MM.1S (cell line): ENCODE measurements around the gene BRIX1.

Experiments
- DNase-seq: peaks from one replicate; pipeline ENCODE4 v3.0.0-alpha.2; 2015
- H2AFZ ChIP-seq: fragments of 300-600 bp; sonication (generic); 2 replicates; pipeline ENCODE4 v1.6.0; 2016; ENCODE audit warnings: antibody characterized with exemption, low read length
- H3F3A ChIP-seq: fragments of 300-600 bp; sonication (generic); 2 replicates; pipeline ENCODE4 v1.6.1; 2016; ENCODE audit warnings: mild to moderate bottlenecking, antibody characterized with exemption, low read length, moderate library complexity, mixed read lengths; ENCODE audit not compliant: insufficient read depth
- H3K27ac ChIP-seq: fragments of 300-600 bp; sonication (generic); 2 replicates; pipeline ENCODE4 v1.5.1; 2016; ENCODE audit warnings: mild to moderate bottlenecking, low read length
- H3K27me3 ChIP-seq: fragments of 300-600 bp; sonication (generic); replicated peaks from 2 replicates; pipeline ENCODE4 v1.6.0; 2016; ENCODE audit warnings: low read length; ENCODE audit not compliant: insufficient read depth
- H3K36me3 ChIP-seq: fragments of 300-600 bp; sonication (generic); replicated peaks from 2 replicates; pipeline ENCODE4 v1.6.1; 2016; ENCODE audit warnings: mild to moderate bottlenecking, low read length, mixed read lengths; ENCODE audit not compliant: insufficient read depth
- H3K4me1 ChIP-seq: fragments of 300-600 bp; sonication (generic); 2 replicates; pipeline ENCODE4 v1.6.1; 2016; ENCODE audit warnings: low read length, mixed read lengths
- H3K4me2 ChIP-seq: fragments of 300-600 bp; sonication (generic); 2 replicates; pipeline ENCODE4 v1.6.0; 2016; ENCODE audit warnings: low read depth, low read length
- H3K4me3 ChIP-seq: fragments of 300-600 bp; sonication (generic); 2 replicates; pipeline ENCODE4 v1.5.1; 2016; ENCODE audit warnings: low read length, mixed read lengths
- H3K79me2 ChIP-seq: fragments of 300-600 bp; sonication (generic); 2 replicates; pipeline ENCODE4 v1.6.1; 2016; ENCODE audit warnings: mixed run types, low read length, mixed read lengths
- H3K9ac ChIP-seq: fragments of 300-600 bp; sonication (generic); 2 replicates; pipeline ENCODE4 v1.6.1; 2016; ENCODE audit warnings: low read length, mixed read lengths
- H3K9me2 ChIP-seq: fragments of 300-600 bp; sonication (generic); replicated peaks from 2 replicates; pipeline ENCODE4 v1.6.1; 2016; ENCODE audit warnings: mild to moderate bottlenecking, low read length, mixed read lengths; ENCODE audit not compliant: insufficient read depth
- H3K9me3 ChIP-seq: fragments of 300-600 bp; sonication (generic); replicated peaks from 2 replicates; pipeline ENCODE4 v1.6.1; 2016; ENCODE audit warnings: mild to moderate bottlenecking, low read length, mixed read lengths; ENCODE audit not compliant: insufficient read depth
- H4K20me1 ChIP-seq: fragments of 300-600 bp; sonication (generic); 2 replicates; pipeline ENCODE4 v1.6.1; 2016; ENCODE audit warnings: mild to moderate bottlenecking, low read length, moderate library complexity, mixed read lengths; ENCODE audit not compliant: insufficient read depth
- CTCF ChIP-seq: fragments of 300-600 bp; sonication (generic); IDR thresholded peaks from 2 replicates; pipeline ENCODE4 v1.5.1; 2016; ENCODE audit warnings: antibody characterized with exemption, low read length, mixed read lengths
- EZH2 ChIP-seq: fragments of 300-600 bp; sonication (generic); optimal IDR thresholded peaks from 2 replicates; pipeline ENCODE3; 2017; ENCODE audit warnings: low read depth, mild to moderate bottlenecking, antibody characterized with exemption, low read length, mixed read lengths
- EZH2phosphoT487 ChIP-seq: fragments of 300-600 bp; sonication (generic); IDR thresholded peaks from 2 replicates; pipeline ENCODE4 v1.6.1; 2018; ENCODE audit warnings: antibody characterized with exemption, low read length

Gene BRIX1

GRCh38 chr5:34895641-34896419 is 19.7 kb upstream of the BRIX1 start:
- TF ChIP-seq EZH2 (no peak), CTCF (no peak), EZH2phosphoT487 (no peak)
- H3K9me3 ChIP-seq = no peaks in the 10 kb centered on the region
- no peaks in the 10 kb centered on the region for H3K27me3 ChIP-seq
- no peaks in the 10 kb centered on the region for H3K36me3 ChIP-seq
- H3K4me3 ChIP-seq = no peak overlapping the region
- H3K27ac ChIP-seq = no peak overlapping the region
- no peak for DNase-seq
- no peaks in the 10 kb centered on the region for H3F3A ChIP-seq
- H3K79me2 ChIP-seq = no peaks in the 10 kb centered on the region
- no peaks in the 10 kb centered on the region for H4K20me1 ChIP-seq
- no peak overlapping the region for H3K9ac ChIP-seq
- H3K9me2 ChIP-seq = no peaks in the 10 kb centered on the region
- H3K4me2 ChIP-seq = no peak overlapping the region
- H2AFZ ChIP-seq = no peak overlapping the region
- no peaks in the 10 kb centered on the region for H3K4me1 ChIP-seq

- DNase-seq = no peak
- H4K20me1 ChIP-seq = no peaks in the 10 kb centered on the region
- no peak overlapping the region for H3K9ac ChIP-seq
- no peaks in the 10 kb centered on the region for H3K79me2 ChIP-seq
- no peaks in the 10 kb centered on the region for H3K27me3 ChIP-seq
- H3K9me2 ChIP-seq = no peaks in the 10 kb centered on the region
- H3K9me3 ChIP-seq = no peaks in the 10 kb centered on the region
- H3K27ac ChIP-seq = no peak overlapping the region
- H3K36me3 ChIP-seq = no peaks in the 10 kb centered on the region
- H3F3A ChIP-seq = no peaks in the 10 kb centered on the region
- TF ChIP-seq EZH2phosphoT487 (no peak), CTCF (no peak), EZH2 (no peak)
- H3K4me1 ChIP-seq = no peaks in the 10 kb centered on the region
- H2AFZ ChIP-seq = no peak overlapping the region
- H3K4me2 ChIP-seq = no peak overlapping the region
- H3K4me3 ChIP-seq = no peak overlapping the region
Measured at GRCh38 chr5:34897646-34898045, 17.9 kb upstream of the BRIX1 start.

GRCh38 chr5:34898258-34898895 is 17.1 kb upstream of the BRIX1 start:
- no peaks in the 10 kb centered on the region for H4K20me1 ChIP-seq
- TF ChIP-seq CTCF = peak; percentile 82
- TF ChIP-seq EZH2phosphoT487 = no peak
- H3K9ac ChIP-seq = no peak overlapping the region
- no peak overlapping the region for H2AFZ ChIP-seq
- H3K79me2 ChIP-seq = no peaks in the 10 kb centered on the region
- no peak overlapping the region for H3K4me2 ChIP-seq
- no peaks in the 10 kb centered on the region for H3K9me3 ChIP-seq
- H3K4me1 ChIP-seq = no peaks in the 10 kb centered on the region
- H3K4me3 ChIP-seq = no peak overlapping the region
- no peaks in the 10 kb centered on the region for H3K36me3 ChIP-seq
- no peak overlapping the region for H3K27ac ChIP-seq
- H3K9me2 ChIP-seq = no peaks in the 10 kb centered on the region
- H3F3A ChIP-seq = no peaks in the 10 kb centered on the region
- DNase-seq = peak; percentile 54
- H3K27me3 ChIP-seq = no peaks in the 10 kb centered on the region
